GM12892 (cell line): Measurements from ENCODE around the gene ITPR3.

Source experiments
- POLR2A ChIP-seq: IDR thresholded peaks from 2 replicates; pipeline ENCODE4 v1.6.1; 2011; ENCODE audit warnings: low read depth, low read length, control low read depth
- POLR2AphosphoS5 ChIP-seq: IDR thresholded peaks from 2 replicates; pipeline ENCODE4 v1.6.1; 2011; ENCODE audit warnings: low read depth, low read length, control low read depth
- TAF1 ChIP-seq: IDR thresholded peaks from 2 replicates; pipeline ENCODE4 v1.6.1; 2011; ENCODE audit warnings: low read depth, mild to moderate bottlenecking, control low read depth, low read length, borderline replicate concordance

GRCh38 chr6:33592280-33592594 is 28.9 kb upstream of the ITPR3 start:
- TF ChIP-seq POLR2A = no peak
- TF ChIP-seq POLR2AphosphoS5 = no peak
- TF ChIP-seq TAF1 = no peak
